Endothelial cell of umbilical vein (primary cell): ENCODE measurements around the gene ZNF488. TPM values are rescaled to one million over a fixed set of nuclear protein-coding genes. Genes with fewer than 3 reads are reported as not detected.

Source experiments
- BruUV-seq: library from RNA; stranded (reverse); fragments of 400-500 nt; replicated peaks from 2 replicates; lab custom pipeline; 2021; lab: Mats Ljungman, UMichigan
- CTCF ChIA-PET: fragments of 300-600, 350-600 bp; sonication (Branson Sonifier 250); formaldehyde crosslinking; loops from one replicate; lab custom pipeline; 2021; ENCODE audit warnings: antibody characterized with exemption, inconsistent platforms; lab: Charles Lee
- POLR2A ChIA-PET: fragments of 300-600, 350-600 bp; sonication (Branson Sonifier 250); formaldehyde crosslinking; loops from one replicate; lab custom pipeline; 2021; ENCODE audit warnings: antibody characterized with exemption, inconsistent platforms; lab: Charles Lee
- DNase-seq: peaks from one replicate; pipeline ENCODE4 v3.0.0-alpha.2; 2011; ENCODE audit warnings: low read depth, low spot score
- FAIRE-seq: peaks from 2 replicates; lab custom pipeline; 2011; peaks lifted over from hg19 to GRCh38; lab: Jason Lieb, UNC
- H2AFZ ChIP-seq: 2 replicates; pipeline ENCODE4 v1.6.0; 2012; ENCODE audit warnings: low read depth, low read length, control low read depth, inconsistent platforms
- H3K27ac ChIP-seq: 2 replicates; pipeline ENCODE4 v1.5.1; 2011; ENCODE audit warnings: low read depth, mild to moderate bottlenecking, control low read depth, low read length, moderate library complexity; ENCODE audit not compliant: insufficient read depth
- H3K27me3 ChIP-seq, 2 experiments: 2 replicates each; pipeline versions ENCODE4 v1.6.0 to v1.6.1; 2011; ENCODE audit warnings: low read length in 2 of 2, mixed read lengths in 1 of 2; ENCODE audit not compliant: control insufficient read depth in 2 of 2, insufficient read depth in 2 of 2
- H3K36me3 ChIP-seq, 2 experiments: 2 replicates in 1 of 2; 3 replicates in 1 of 2; pipeline ENCODE4 v1.5.1; 2011; ENCODE audit warnings: low read length in 2 of 2, mild to moderate bottlenecking in 1 of 2, moderate library complexity in 1 of 2; ENCODE audit not compliant: control insufficient read depth in 2 of 2, insufficient read depth in 2 of 2; ENCODE audit errors: extremely low read depth in 1 of 2
- H3K4me1 ChIP-seq: 3 replicates; pipeline ENCODE4 v1.5.1; 2011; ENCODE audit warnings: mild to moderate bottlenecking, low read length; ENCODE audit not compliant: control insufficient read depth, insufficient read depth; ENCODE audit errors: extremely low read depth
- H3K4me2 ChIP-seq: 2 replicates; pipeline ENCODE4 v1.6.1; 2011; ENCODE audit warnings: low read length, control low read depth, mixed read lengths; ENCODE audit not compliant: insufficient read depth
- H3K4me3 ChIP-seq, 3 experiments: fragments of 200-600 bp in 1 of 3; sonication (generic), shearing (Covaris generic) in 1 of 3; replicated peaks in 1 of 3; 2 replicates each; pipeline ENCODE4 v1.5.1; 2011 to 2016; ENCODE audit warnings: control low read depth in 3 of 3, low read length in 3 of 3, mild to moderate bottlenecking in 2 of 3, inconsistent platforms in 1 of 3, low read depth in 1 of 3, moderate library complexity in 1 of 3; ENCODE audit not compliant: insufficient read depth in 1 of 3
- H3K79me2 ChIP-seq: 2 replicates; pipeline ENCODE4 v1.6.0; 2012; ENCODE audit warnings: low read length, inconsistent platforms; ENCODE audit not compliant: control insufficient read depth, insufficient read depth
- H3K9ac ChIP-seq: replicated peaks from 2 replicates; pipeline ENCODE3; 2011; ENCODE audit warnings: low read length, control low read depth; ENCODE audit not compliant: insufficient read depth; ENCODE audit errors: extremely low read depth
- H3K9me1 ChIP-seq: replicated peaks from 3 replicates; pipeline ENCODE4 v1.6.0; 2011; ENCODE audit warnings: mild to moderate bottlenecking, low read length; ENCODE audit not compliant: control insufficient read depth, insufficient read depth; ENCODE audit errors: extremely low read depth
- H3K9me3 ChIP-seq: replicated peaks from 2 replicates; pipeline ENCODE4 v1.5.1; 2012; ENCODE audit warnings: low read length, inconsistent platforms; ENCODE audit not compliant: control insufficient read depth, insufficient read depth
- H4K20me1 ChIP-seq: replicated peaks from 2 replicates; pipeline ENCODE3; 2011; ENCODE audit warnings: mild to moderate bottlenecking, low read length; ENCODE audit not compliant: control insufficient read depth, insufficient read depth; ENCODE audit errors: extremely low read depth
- CTCF ChIP-seq, 2 donors: IDR thresholded peaks; 1 replicate in 1 of 2; 2 replicates in 1 of 2; pipeline ENCODE4 v1.5.1; 2011; ENCODE audit warnings: low read length in 2 of 2, mild to moderate bottlenecking in 2 of 2, moderate library complexity in 2 of 2, control low read depth in 1 of 2, inconsistent platforms in 1 of 2, low read depth in 1 of 2; ENCODE audit not compliant: insufficient read depth in 1 of 2; ENCODE audit errors: extremely low read depth in 1 of 2
- EZH2 ChIP-seq: IDR thresholded peaks from 2 replicates; pipeline ENCODE4 v1.6.1; 2012; ENCODE audit warnings: borderline replicate concordance, low read depth, mild to moderate bottlenecking, moderate library complexity, low read length, inconsistent platforms; ENCODE audit not compliant: severe bottlenecking
- FOS ChIP-seq: IDR thresholded peaks from 2 replicates; pipeline ENCODE4 v1.6.1; 2011; ENCODE audit warnings: mild to moderate bottlenecking, low read length, moderate library complexity, borderline replicate concordance; ENCODE audit not compliant: insufficient read depth
- GATA2 ChIP-seq: IDR thresholded peaks from 2 replicates; pipeline ENCODE4 v1.7.0; 2011; ENCODE audit warnings: low read depth, mild to moderate bottlenecking, moderate library complexity, mixed read lengths, low read length; ENCODE audit not compliant: insufficient read length, insufficient read depth
- JUN ChIP-seq: IDR thresholded peaks from 2 replicates; pipeline ENCODE4 v1.6.1; 2011; ENCODE audit warnings: borderline replicate concordance, low read depth; ENCODE audit not compliant: insufficient read length, insufficient read depth
- MAX ChIP-seq: IDR thresholded peaks from 2 replicates; pipeline ENCODE4 v1.6.1; 2011; ENCODE audit not compliant: insufficient read depth, insufficient read length
- MYC ChIP-seq: IDR thresholded peaks from one replicate; pipeline ENCODE4 v1.6.1; 2011; ENCODE audit warnings: mild to moderate bottlenecking, low read depth, low read length
- POLR2A ChIP-seq: IDR thresholded peaks from 2 replicates; pipeline ENCODE4 v1.6.1; 2012; ENCODE audit warnings: low read depth, mild to moderate bottlenecking, control low read depth, low read length
- POLR2AphosphoS5 ChIP-seq: IDR thresholded peaks from 2 replicates; pipeline ENCODE4 v1.6.1; 2012; ENCODE audit warnings: low read depth, mild to moderate bottlenecking, control low read depth, low read length, moderate library complexity; ENCODE audit not compliant: insufficient read depth
- dilution Hi-C: fragments of 300-500 bp; cut with MboI; formaldehyde crosslinking; loops from one replicate; pipeline ENCODE4 v1.15.0; 2019; ENCODE audit warnings: low sequenced_read_pairs; ENCODE audit not compliant: extremely low pct_ligation_motif_present
- intact Hi-C: fragments of 100-400 bp; cut with micrococcal nuclease; formaldehyde crosslinking; loops from one replicate; pipeline ENCODE4 v1.10.0; 2022
- polyA plus RNA-seq, 4 experiments: library from polyadenylated mRNA; depleted of rRNA in 3 of 4; stranded (reverse) in 3 of 4; unstranded in 1 of 4; fragments of >200 nt; gene quantifications; 2 replicates each; pipeline versions ENCODE4 v1.2.1 to v1.2.3, GENCODE V29; 2011 to 2012; ENCODE audit warnings: missing spikeins in 1 of 4
- total RNA-seq: library from RNA; stranded (reverse); gene quantifications from 2 replicates; pipeline ENCODE4 v1.2.3, GENCODE V29; 2021

Gene ZNF488
- total and polyA plus RNA-seq, 2 donors (not counting 3 experiments of a cell fraction or from before 2014, with no cell fraction given): 0.21 to 0.38 TPM

GRCh38 chr10:47418966-47419365 is 34.9 kb upstream of the ZNF488 start:
- TF ChIP-seq JUN (no peak), POLR2A (no peak), GATA2 (no peak), EZH2 (no peak), MAX (no peak), MYC (no peak), FOS (no peak), CTCF (IDR thresholded peaks at IDR 0.05; ENCODE audit: extremely low read depth in 1 of 2, insufficient read depth in 1 of 2, low read depth in 1 of 2, low read length in 2 of 2) (no peak), POLR2AphosphoS5 (no peak)
- Histone ChIP-seq H3K9me1 (no peaks in the 10 kb centered on the region), H3K9me3 (no peaks in the 10 kb centered on the region), H3K27ac (no peak overlapping the region), H2AFZ (no peak overlapping the region), H3K27me3 (no peaks in the 10 kb centered on the region), H3K79me2 (no peaks in the 10 kb centered on the region), H3K9ac (no peak overlapping the region), H3K4me3 (no peak overlapping the region), H4K20me1 (no peaks in the 10 kb centered on the region), H3K4me1 (peaks cover 2% of the 10 kb centered on the region), H3K36me3 (no peaks in the 10 kb centered on the region), H3K4me2 (no peak overlapping the region)
- POLR2A ChIA-PET: no interaction called here
- intact Hi-C loops: no loop called here
- FAIRE-seq (no peak), DNase-seq (no peak)
- CTCF ChIA-PET: no interaction called here
- dilution Hi-C loops: no loop called here
- no TSS peak for BruUV-seq
